Measurements from ENCODE around the gene CACNB4.
A peak's percentile ranks its signal among the peaks of the same experiment; 100 is the strongest.

Gene CACNB4

GRCh38 chr2:151845884-151846283 is 253.0 kb downstream of the CACNB4 start:
- no peak for DNase-seq

GRCh38 chr2:151845481-151845880 is 253.4 kb downstream of the CACNB4 start:
- DNase-seq: no peak

DNA sequence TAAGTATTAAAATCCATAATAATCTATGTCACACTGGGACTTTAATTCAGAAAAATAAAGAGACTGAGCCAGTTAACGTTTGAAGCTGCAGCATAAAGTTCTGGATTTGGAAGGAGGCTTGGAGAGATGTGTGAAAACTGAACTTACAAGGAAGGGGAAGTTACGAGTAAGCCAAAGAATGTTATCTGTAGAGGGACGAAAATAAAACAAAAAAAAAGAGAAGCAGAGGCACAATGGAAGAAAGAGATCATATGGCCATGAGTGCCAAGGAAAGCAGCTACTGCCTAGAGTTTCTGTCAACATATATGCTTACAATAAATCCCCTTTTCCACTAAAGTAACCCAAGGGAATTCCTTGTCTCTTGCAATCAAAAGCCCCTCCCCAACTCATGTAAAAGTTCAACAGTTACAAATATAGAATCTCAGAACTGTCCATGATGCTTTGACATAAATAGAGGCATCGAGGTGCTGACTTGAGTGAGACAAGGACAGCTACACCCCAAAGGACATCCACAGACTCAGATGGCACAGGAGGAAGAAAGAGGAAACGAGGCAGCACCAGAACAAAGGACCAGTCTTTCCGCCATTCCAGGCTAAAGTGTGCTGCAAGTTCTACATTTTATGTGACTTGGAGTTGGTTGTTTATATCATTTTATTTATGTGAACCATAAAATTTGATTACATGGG is 254.5 kb downstream of the CACNB4 start:
- DNase-seq: no peak

DNA sequence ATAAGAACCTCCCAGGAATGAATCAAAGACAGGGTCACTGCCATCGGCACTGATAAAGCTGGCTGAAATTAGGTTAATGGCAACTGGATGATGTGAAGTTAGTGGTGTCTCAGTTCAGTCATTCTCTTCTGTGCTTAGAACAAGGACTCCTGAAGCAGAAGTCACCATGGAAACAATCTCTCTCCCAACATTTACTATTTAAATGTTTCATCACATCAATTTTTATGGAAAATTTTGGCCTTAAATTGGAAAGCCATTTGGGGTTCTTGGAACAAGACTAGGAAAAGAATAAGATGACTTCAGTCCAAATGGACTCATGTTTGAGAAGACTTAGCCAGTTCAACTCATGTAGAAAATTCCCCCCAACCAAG is 255.2 kb downstream of the CACNB4 start:
- DNase-seq: no peak

DNA sequence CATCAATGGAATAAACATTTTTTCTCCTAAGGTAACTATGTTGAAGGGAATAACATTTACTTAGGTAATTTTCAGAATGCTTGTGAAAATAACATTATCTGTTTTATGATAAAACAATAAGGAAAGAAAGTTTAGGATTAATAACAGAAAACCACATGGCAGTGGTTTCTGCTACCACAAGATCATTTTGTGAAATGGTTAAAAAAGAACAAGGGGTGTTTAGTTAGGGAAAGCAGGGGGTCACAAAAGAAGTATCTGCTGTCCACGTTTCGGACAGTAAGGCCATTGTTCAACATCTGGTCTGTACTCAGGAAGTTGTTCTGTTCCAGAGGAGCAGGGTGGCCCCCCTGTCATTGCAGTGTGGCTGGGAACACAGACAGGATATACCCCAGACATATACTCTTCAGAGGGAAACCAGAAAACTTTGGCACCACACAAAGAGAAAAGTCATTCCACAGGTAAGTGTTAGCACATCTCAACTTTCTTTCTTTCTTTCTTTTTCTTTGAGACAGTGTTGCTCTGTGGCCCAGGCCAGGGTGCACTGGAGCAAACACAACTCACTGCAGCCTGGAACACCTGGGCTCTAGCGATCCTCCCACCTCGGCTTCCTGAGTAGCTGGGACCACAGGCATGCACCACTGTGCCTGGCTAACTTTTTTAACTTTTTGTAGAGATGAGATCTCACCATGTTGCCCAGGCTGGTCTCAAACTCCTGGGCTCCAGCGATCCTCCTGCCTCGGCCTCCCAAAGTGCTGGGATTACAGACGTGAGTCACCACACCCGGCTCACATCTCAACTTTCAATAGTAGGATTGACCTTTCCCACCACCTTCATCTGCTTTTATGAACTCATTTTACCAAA is 255.8 kb downstream of the CACNB4 start:
- no peak for DNase-seq

DNA sequence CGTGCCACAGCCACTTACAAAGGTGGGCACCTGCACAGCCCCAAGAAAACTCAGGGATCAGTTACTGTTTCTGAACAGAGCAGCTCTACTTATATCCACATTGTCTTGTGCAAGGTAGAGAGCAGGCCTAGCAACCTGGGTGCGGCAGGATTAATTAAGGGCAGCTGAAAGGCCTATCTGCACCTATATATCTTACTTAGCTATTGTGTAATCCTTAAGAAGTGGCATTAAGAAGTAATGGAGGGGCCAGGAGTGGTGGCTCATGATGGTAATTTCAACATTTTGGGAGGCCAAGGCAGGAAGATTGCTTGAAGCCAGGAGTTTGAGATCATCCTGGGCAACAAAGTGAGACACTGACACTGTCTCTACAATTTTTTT is 257.8 kb downstream of the CACNB4 start:
- no peak for DNase-seq

DNA sequence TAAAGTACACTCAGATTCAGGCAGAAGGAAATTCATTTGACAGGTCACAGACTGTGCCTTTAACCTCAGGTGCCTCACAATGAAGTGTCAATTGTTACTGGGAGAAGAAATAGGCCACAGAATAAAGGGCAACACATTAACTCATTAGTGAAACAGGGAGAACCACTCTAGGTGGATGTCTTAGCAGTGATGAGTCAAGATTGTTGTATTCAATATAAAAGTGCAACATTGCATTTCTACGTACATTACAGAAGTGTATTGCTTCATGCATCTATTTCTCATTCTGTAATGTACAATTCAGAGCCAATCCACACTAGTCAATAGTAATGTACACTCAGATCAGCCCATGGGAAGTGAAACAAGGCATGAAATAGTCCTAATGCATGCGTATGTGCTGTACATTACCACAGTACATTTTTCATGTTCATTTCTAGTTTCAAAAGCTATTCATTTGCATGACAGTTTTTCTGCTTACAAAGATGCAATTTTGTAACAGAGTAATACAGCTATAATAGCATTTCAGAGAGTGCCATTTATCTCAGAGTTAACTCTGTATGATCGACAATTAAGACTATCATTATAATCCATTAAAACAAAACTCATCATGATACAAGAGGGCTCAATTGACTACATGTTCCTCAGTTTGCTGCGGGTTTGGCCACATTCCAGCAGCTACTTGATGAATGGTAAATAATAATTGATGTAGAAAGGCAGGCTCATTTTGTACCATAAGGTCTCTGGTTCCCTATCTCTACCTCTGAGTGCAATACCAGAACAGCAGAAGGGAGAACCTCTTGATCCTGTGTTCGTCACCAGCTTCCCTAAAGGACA is 258.4 kb downstream of the CACNB4 start:
- no peak for DNase-seq

DNA sequence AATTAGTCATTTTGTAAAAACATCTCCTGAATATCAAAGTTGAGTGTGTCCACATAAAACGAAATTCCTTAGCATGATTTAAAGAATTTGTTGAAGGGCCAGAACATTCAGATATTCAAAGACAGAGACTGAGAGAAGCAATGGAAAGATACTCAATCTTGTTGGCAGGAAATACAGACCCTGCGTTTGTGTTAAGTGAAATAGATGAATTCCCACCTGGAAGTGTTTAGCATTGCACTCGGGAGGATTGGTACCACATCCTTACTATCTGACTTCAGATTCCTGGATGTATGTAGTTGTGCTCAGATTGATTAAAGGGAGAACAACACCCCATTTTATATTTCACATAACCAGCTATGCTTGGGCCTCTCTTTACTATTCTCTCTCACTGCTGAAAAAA is 260.9 kb downstream of the CACNB4 start:
- DNase-seq: no peak

DNA sequence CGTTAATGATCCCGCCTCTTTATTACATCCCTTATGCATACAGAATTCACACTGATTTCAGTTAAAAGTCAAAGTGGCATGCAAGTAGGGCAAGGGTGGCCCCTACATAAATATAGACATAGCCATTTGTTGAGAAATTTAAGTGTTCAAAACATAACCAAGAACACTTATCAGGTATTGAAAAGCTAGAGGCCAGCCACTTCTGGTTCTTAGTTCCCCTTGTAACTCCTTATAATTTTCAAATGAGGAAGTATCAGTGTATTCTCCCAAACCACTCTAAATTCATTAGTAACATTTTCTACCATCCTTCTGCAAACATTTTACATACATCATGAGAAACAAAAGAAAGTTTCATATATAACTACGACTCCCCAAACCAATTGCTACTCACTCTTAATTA is 264.9 kb downstream of the CACNB4 start:
- DNase-seq: no peak

DNA sequence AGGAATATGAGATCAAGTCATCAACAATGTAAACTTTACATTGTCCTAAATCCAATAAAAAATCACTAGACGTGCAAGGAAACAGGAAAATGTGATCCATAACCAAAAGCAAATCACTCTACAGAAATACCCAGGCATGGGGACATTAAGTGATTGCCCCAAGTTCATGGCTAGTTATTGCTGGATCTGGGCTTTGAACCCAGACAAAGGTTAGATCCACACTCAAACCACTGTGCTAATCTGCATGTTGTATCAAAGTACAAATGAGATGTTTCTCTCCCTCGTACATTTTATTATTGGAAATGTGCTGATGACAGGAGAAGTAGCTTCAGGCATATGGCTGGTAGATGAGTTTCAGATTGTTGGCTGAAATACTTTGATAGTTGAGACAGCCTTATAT is 267.9 kb downstream of the CACNB4 start:
- DNase-seq: no peak

DNA sequence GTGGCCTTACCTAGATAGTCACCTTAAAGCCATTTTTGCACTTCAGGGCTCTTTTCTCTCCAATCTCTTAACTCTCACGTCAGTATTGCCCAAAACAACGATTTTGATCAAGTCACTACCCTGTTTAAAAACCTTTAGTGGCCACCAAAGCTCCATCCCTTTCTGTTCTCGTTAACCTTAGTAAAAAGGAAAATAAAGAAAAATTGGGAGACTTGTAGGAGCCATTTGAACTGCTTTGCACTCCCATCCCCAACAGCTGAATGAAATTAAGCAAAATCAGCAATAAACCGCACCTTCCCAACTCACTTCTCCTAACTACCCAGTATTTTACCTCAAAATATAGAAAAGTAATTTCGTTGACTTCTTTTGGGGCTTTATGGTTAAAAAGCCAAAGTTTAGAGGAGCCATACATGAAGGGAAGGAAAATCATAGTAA is 269.9 kb downstream of the CACNB4 start:
- no peak for DNase-seq

GRCh38 chr2:151828143-151828889 is 270.5 kb downstream of the CACNB4 start, which contains the start of gene ARL5A:
Gene ARL5A, minus strand, starts transcription at chr2:151828421. Its CDS starts 245 bp downstream, at chr2:151828176.
- peak; percentile 95 to 97 for DNase-seq

GRCh38 chr2:151827564-151828142 is 271.2 kb downstream of the CACNB4 start:
- peak in 1 of 2 donors; percentile 29 for DNase-seq

DNA sequence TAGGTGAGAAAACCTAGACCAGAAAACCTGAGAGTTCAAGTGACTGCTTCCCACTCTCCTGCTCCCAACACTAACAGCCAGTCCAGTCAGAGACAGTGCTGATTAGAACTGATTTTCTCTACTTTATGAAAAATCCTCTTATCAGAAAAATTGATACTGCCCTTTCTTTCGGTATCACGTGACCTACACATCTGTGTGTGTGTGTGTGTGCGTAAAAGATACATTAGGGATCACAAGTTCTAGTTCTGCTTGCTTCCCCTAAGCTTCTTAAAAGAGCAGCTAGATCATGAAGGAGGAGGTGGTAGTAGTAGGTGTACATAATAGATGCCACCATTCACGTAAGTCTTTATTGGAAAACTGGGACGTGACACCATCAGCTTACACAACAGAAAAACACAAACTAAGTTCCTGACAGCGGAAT is 272.1 kb downstream of the CACNB4 start:
- peak in 1 of 2 donors; percentile 39 for DNase-seq

GRCh38 chr2:151824886-151825285 is 274.0 kb downstream of the CACNB4 start:
- DNase-seq: no peak

DNA sequence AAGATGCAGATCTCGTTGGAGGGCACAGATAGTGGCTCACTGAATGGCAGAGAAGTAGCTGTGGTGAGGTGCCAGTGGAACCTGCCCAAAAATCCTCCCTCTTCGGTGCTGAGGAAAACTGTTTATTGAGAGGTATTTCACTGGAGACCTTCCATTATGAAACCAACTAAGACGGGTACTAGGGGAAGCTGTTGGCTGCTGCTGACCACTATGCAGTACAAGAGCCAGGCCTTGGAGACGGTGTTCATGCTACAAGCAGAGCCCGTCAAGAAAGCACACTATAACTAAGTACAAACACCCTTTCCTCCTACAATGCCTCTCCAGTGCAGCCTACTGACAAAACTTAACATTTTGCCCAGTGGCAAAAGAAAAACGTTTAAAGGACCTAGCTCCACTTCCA is 275.2 kb downstream of the CACNB4 start:
- DNase-seq: no peak

DNA sequence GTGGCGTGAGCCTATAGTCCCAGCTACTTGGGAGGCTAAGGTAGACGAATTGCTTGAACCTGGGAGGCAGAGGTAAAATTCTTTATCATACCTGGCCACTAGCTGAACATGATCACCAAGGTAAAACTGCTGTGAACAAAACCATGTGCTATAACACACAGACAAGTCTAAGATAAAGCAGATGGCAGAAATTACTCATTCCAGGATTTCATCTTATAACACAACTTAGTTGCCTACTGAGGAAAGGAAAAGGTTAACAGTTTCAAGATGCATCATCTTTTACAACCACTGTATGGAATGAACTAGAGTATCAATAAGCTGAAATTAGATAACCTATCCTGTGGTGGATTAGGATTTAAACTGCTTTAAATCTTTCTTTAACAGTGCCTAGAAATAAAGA is 278.9 kb downstream of the CACNB4 start:
- DNase-seq: no peak

DNA sequence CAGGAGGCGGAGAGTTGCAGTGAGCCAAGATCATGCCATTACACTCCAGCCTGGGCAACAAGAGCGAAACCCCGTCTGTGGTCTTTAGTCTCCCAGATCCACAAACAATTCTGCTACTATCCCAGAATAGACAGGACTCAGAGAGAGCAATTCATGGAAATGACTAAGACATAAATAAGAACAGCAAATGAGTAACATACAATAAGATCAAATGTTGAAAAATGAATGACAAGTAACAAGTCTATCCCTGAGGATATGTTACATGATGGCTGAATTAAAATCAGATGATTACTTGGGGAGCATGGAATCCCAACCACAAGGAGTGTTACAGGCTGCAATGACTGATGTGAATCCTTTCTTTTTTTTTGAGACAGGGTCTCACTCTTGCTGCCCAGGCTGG is 280.9 kb downstream of the CACNB4 start:
- DNase-seq: no peak

DNA sequence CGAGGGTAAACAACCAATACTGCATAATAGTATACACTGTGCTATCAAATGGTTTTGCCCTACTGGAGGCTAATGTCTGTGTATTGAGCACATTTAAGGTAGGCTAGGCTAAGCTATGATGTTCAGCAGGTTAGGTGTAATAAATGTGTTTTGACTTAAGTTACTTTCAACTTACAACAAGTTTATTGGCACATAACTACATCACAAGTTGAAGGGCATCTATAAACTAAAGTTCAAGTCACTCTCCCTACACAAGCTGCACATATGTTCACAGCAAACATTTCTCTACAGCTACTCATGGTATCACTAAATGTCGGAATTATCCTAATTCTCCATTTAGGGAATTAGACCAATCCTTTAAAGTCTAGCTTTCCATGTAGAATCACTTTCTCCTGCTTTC is 282.0 kb downstream of the CACNB4 start:
- no peak for DNase-seq

- DNase-seq: no peak
Observed at GRCh38 chr2:151815821-151816489, 282.9 kb downstream of the CACNB4 start.

DNA sequence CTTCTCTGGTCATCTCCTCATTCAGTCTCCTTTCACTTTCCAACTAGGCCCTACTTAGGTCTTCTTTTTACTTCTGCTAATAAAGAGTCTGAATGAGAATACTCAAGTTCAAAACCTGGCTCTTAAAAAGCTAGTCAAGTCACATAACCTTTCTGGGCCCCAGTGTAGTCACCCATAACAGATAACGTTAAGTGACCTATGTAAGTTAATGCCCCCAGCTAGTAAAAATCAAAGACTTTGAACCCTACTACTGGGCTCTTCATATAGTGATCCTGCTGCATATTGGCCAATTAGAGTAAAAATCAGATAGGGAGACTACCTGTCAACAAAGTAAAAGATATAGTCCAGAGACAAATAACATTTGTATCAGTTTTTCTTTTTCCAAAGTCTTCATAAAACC is 288.4 kb downstream of the CACNB4 start:
- no peak for DNase-seq

DNA sequence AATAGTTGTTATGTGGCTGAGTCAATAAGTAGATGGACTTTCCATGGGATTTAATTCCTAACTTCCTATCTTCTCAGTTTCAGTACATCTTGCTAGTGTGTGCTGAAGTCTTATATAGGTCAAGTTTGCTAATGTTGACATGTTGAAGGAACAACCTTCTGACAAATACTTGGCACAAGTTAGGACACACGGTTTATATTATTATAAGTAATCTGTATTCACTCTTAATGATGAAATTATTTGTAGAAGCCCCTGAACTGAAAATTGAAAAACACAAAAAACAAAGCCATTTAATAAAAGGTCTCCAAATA is 289.8 kb downstream of the CACNB4 start:
- no peak for DNase-seq

Data from CD4-positive, alpha-beta T cell treated with Interferon alpha-2 for 1 hour (primary cell).